Inferior parietal cortex (tissue), 1 donor: ENCODE measurements around the gene ANAPC5.
"Not testable (repeated sequence)": the region's sequence is repeated elsewhere in the genome, so short reads cannot be mapped to it uniquely, and the experiment has no call there.

Experiments used
- DNase-seq: peaks from one replicate; pipeline ENCODE4 v3.0.0-alpha.2; 2016; ENCODE audit errors: extremely low spot score

ANAPC5 gene

GRCh38 chr12:121310231-121310630 is 42.0 kb downstream of the ANAPC5 start:
- not testable (repeated sequence) for DNase-seq

GRCh38 chr12:121307397-121307796 is 44.8 kb downstream of the ANAPC5 start:
- not testable (repeated sequence) for DNase-seq

- no peak for DNase-seq
These were observed 47.9 kb downstream of the ANAPC5 start for GRCh38 chr12:121304306-121304705.

- DNase-seq: no peak
These were observed 50.3 kb downstream of the ANAPC5 start for GRCh38 chr12:121301876-121302275.

- DNase-seq: no peak
These were observed 52.0 kb downstream of the ANAPC5 start for GRCh38 chr12:121300083-121300819.

GRCh38 chr12:121299662-121300061 is 52.5 kb downstream of the ANAPC5 start:
- DNase-seq: no peak

- not testable (repeated sequence) for DNase-seq
These were observed 53.8 kb downstream of the ANAPC5 start for GRCh38 chr12:121298411-121298810.

- no peak for DNase-seq
These were observed 54.7 kb downstream of the ANAPC5 start for GRCh38 chr12:121297435-121297991.

GRCh38 chr12:121296618-121297434 is 55.4 kb downstream of the ANAPC5 start, which contains the start of gene CAMKK2:
CAMKK2 (minus strand) TSS chr12:121296709; CDS start chr12:121274526, 22,183 bp downstream.
- peak; percentile 74 for DNase-seq

GRCh38 chr12:121295746-121296617 is 56.2 kb downstream of the ANAPC5 start:
- DNase-seq: no peak

- DNase-seq: no peak
These were observed 57.0 kb downstream of the ANAPC5 start for GRCh38 chr12:121295116-121295745.

- no peak for DNase-seq
These were observed 57.9 kb downstream of the ANAPC5 start for GRCh38 chr12:121294151-121294889.

- no peak for DNase-seq
These were observed 58.6 kb downstream of the ANAPC5 start for GRCh38 chr12:121293603-121294002.

GRCh38 chr12:121290410-121290809 is 61.8 kb downstream of the ANAPC5 start:
- DNase-seq: no peak

GRCh38 chr12:121289962-121290361 is 62.2 kb downstream of the ANAPC5 start:
- DNase-seq: no peak

GRCh38 chr12:121288986-121289385 is 63.2 kb downstream of the ANAPC5 start:
- DNase-seq: no peak

GRCh38 chr12:121288158-121288845 is 63.9 kb downstream of the ANAPC5 start:
- no peak for DNase-seq

GRCh38 chr12:121287267-121287954 is 64.8 kb downstream of the ANAPC5 start:
- no peak for DNase-seq

GRCh38 chr12:121285856-121286255 is 66.4 kb downstream of the ANAPC5 start:
- no peak for DNase-seq
